Activated T-cell treated with anti-CD3 and anti-CD28 coated beads for 4 hours (primary cell): Measurements from ENCODE around the gene TRIO.
"Not testable (repeated sequence)": the region's sequence is repeated elsewhere in the genome, so short reads cannot be mapped to it uniquely, and the experiment has no call there.

Experiments
- DNase-seq: peaks from one replicate; pipeline ENCODE4 v3.0.0-alpha.2; 2020

The TRIO gene

DNA sequence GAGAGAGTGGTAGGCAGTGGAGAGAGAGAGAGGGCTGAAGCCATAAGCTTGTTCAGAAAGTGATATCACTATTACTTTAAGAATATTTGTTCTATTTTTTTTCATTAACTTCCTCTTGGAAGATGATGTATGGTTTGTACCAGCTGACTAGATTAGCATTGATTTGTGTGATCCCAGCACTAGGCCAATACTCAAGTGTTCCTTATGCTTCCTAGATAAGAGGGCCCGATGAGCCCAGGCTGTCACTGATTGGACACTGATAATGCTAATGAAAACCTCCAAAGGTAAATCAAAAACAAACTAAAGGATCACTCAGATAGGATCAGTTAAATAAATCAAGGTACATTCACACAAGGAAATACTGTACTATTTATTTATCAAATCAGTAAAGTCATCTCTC is 385.8 kb downstream of the TRIO start:
- DNase-seq, result no peak

DNA sequence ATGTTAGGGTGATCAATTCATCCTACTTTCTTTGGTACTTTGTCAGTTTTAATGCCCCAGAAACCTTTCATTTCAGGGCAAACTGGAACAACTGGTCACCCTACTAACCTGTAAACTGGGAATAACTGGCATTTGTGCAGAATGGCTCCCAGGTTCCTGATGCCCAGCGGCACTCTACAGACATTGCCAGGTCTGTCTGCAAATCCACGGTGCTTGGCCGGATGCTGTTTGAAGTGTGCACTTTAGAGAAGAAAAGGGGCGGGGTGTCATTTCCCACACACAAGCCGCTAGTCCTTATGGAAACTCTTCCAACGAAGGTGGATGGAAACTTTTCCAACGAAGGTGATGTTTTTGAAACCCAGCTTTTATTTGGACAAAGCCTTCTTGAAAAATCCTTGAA is 388.5 kb downstream of the TRIO start:
- DNase-seq, result no peak

DNA sequence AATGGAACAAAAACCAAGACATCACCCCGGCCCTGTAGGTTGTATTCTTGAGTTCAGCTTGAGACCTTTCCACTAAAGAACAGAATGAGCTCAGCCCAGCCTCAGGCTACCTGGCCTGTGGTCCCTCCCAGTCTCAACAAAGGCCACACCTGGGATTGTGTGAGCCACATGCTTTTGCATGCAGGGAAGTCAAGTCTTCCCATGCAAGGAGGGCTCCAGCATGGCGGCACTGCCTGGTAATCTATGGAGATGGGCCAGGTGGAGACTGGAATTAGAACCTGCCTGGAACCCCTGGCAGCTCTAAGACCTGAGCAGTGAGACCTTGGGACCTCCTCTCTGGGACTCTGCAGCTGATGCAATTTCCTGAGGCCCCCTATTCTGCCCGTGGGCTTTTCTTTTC is 389.0 kb downstream of the TRIO start:
- no peak for DNase-seq

DNA sequence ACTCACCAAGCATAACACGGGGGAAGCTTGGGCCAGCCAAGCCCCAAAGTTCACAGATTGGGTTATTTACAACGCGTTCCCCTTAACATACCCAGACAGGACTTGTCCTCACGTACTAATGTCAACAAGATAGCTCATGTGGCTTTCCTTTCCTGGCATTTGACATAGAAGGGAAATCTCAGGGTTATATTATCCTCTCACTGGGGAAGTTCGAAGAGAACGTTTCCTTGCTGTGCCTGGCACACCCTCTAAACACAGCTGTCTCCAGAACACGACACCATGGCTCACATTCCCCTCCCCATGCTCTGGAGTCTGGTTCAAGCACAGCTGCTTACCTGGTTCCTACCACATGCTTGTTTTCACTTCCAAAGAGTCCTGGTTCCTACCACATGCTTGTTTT is 391.6 kb downstream of the TRIO start:
- DNase-seq, result no peak

DNA sequence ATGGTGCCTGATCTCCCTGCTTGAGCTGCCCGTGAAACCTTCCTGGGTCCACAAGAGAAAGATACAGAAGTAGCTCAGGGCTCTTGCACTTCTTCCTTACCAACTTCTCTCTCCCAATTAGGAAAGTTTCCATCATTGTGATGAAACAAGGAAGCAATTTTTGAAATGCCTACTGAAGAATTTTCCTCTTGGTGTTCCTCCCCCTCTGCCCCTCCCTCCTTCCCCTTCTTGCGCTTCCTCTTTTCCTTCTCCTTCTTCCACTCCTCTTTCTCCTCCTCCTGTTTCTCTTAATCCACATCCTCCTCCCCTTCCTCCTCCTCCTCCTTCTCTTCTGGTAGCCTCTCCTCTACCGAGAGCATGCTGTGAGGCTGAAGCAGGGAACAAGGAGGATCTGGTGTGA is 402.2 kb downstream of the TRIO start:
- DNase-seq, result no peak

DNA sequence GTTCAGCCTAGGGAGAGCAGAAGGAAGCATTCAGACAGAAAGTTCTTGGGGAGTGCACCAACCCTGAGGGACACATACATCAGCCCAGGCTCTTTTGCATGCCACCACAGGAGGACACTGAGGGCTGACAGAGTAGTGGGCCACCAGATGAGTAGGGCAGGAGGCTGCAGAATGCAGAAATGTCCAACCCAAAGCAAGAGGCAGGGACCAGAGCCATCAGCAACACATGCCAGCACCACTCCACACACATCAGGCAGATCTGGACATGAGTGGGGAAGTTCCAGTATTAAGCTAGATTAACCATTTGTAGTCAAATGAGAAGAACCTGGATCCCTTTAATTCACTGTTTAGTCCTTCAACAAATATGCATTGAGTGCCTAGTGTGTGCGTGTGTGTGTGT is 402.7 kb downstream of the TRIO start:
- no peak for DNase-seq

DNA sequence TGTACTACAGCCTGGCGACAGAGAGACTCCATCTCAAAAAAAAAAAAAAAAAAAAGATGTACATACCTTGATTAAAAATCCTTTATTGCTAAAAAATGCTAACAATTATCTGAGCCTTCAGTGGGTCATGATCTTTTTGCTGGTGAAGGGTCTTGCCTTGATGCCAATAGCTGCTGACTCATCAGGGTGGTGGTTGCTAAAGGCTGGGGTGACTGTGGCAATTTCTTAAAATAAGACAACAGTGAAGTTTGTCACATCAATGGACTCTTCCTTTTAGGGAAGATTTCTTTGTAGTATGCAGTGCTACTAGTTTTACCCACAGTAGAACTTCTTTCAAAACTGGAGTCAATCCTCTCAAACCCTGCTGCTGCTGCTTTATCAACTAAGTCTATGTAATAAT is 404.5 kb downstream of the TRIO start:
- DNase-seq, result no peak

DNA sequence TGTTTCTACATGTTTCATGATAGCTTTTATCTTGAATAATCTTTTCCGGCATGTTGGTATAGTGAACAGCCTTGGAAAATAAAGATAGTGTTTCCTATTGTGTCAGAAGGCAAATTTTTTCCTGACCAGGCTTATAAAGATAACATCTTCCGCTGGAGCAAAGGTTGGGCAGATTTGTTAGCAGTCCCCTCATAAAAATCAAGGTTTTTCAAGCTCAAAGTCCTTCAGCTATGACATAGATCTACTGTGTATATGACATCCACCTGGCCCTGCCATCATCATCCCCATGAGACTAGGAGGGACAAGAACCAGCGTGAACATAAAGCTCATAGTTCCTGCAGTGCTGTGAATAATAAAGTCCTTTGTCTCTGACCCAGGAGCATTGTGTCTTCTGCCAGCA is 408.1 kb downstream of the TRIO start:
- DNase-seq, result no peak

DNA sequence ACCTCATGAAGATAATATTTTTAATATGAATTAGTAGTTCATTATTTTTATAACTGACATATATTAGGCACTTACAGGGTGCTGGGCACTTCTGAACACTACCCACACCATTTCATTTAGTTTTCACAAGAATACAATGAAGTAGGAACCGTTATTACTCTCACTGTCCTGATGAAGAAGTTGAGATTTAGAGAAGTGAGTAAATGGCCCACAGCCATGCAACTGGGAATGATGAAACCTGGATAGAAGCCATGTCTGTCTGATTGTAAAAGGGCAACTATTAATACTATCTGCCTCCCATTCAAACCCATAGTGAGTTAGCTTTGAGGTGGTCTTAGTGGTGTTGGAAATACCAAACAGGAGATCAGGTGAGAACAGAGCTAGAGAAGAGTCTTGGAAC is 408.9 kb downstream of the TRIO start:
- DNase-seq, result no peak

DNA sequence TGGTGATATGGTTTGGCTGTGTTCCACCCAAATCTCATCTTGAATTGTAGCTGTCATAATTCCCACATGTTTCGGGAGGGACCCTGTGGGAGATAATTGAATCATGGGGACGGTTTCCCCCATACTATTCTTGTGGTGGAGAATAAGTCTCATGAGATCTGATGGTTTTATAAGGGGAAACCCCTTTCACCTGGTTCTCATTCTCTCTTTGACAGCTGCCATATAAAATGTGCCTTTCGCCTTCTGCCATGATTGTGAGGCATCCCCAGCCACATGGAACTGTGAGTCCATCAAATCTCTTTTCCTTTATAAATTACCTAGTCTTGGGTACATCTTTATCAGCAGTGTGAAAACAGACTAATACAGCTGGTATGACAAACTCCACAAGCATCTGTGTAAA is 411.1 kb downstream of the TRIO start:
- DNase-seq, result not testable (repeated sequence)

DNA sequence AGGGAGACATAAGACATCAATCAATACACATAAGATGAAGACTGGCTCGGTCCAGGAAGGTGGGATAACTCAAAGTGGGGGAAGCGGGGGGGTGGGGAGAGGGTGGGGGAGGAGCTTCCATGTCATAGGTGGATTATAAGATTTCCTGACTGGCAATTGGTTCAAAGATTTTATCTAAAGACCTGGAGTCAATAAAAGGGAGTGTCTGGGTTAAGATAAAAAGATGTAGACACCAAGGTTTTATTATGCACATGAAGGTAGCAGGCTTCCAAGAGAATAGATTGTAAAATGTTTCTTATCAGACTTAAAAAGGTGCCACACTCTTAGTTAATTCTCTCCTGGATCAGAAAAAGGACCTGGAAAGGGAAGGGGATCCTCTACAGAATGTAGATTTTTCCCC is 412.9 kb downstream of the TRIO start:
- no peak for DNase-seq

DNA sequence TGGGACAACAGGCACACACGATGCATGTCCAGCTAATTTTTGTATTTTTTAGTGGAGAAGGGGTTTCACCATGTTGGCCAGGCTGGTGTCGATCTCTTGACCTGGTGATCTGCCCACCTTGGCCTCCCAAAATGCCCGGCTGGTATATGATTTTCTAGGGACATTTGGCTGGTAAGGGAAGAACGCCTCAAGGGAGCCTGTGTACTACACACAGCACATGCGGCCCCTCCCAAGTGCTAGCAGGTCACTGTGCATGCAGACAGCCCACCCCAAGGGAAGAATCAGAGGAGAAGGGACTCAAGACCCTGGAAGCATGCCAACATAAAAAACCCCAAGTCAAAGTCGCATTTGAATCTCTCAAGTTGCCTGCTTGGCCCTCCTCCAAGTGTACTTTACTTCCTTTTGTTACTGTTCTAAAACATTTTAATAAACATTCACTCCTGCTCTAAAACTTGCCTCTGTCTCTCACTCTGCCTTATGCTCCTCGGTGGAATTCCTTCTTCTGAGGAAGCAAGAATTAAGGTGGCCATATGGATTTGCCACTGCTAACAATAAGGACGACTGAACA is 414.1 kb downstream of the TRIO start:
- DNase-seq, result no peak

DNA sequence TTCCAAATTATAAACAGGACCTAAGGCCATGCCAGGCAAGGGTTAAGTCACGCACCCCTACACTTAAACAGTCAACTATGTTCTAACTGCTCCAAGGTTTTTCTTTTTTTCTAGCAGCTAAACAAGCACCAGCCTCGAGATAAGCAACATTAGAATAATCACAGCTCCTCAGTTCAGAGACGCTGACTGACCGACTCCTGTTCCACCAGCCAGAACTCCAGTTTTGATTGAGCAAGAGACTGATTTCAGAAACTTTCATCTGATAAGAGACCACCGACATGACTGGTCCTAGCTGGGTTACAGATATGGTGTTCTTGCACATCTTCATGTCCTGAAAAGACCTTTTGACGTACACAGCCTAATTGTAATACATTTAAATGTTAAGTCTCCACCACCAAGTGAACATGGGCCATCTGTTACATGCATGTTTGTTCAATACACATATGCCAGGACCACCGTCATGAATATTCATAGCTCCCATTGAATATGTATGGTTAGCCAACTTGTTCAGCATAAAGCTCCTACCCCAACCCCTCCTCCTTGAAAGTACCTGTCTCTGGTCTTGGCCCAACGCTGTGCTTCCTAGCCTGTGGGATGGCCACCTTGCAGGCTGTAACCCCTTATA is 414.8 kb downstream of the TRIO start:
- no peak for DNase-seq
